SU-DHL-6 (cell line): Measurements from ENCODE around the gene COL23A1.

Experiments used
- EZH2phosphoT487 ChIP-seq: fragments of 200-600 bp; sonication (generic), shearing (Covaris generic); conservative IDR thresholded peaks from 2 replicates; pipeline ENCODE4 v1.6.1; 2018; ENCODE audit warnings: mild to moderate bottlenecking, antibody characterized with exemption, low read length, moderate library complexity, mixed read lengths
- TF ChIP-seq, protein P1 (sequence below): fragments of 200-600 bp; sonication (generic); IDR thresholded peaks from one replicate; pipeline ENCODE4 v1.5.1; 2017; ENCODE audit warnings: antibody characterized with exemption, mild to moderate bottlenecking, low read length, moderate library complexity; ENCODE audit not compliant: insufficient read depth, poor library complexity, severe bottlenecking

DNA sequence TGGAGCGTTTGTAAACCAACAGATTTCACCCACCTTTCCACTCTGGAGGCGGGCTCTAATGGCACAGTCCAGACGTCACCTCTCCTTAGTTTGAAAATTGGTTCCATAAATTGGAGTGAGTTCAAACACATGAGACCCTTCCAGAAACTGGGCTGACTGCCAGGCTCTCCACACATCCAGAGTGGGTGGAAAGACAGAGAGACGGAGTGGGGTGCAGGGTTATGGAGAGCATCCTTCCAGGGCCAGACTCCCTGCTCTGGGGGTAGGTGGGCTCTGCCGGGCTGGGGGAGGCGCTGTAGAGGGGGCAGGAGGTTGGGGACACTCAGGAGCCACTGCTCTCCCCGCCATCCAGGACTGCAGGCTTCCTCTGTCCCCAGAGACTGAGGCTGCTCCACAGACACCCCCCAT, 252.9 kb downstream of the COL23A1 start:
- TF ChIP-seq, protein P1, sequence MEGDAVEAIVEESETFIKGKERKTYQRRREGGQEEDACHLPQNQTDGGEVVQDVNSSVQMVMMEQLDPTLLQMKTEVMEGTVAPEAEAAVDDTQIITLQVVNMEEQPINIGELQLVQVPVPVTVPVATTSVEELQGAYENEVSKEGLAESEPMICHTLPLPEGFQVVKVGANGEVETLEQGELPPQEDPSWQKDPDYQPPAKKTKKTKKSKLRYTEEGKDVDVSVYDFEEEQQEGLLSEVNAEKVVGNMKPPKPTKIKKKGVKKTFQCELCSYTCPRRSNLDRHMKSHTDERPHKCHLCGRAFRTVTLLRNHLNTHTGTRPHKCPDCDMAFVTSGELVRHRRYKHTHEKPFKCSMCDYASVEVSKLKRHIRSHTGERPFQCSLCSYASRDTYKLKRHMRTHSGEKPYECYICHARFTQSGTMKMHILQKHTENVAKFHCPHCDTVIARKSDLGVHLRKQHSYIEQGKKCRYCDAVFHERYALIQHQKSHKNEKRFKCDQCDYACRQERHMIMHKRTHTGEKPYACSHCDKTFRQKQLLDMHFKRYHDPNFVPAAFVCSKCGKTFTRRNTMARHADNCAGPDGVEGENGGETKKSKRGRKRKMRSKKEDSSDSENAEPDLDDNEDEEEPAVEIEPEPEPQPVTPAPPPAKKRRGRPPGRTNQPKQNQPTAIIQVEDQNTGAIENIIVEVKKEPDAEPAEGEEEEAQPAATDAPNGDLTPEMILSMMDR: no peak
- no peak for TF ChIP-seq EZH2phosphoT487
